Testis (tissue), 3 donors: Measurements from ENCODE around the gene AP2B1. TPM values are rescaled to one million over a fixed set of nuclear protein-coding genes. Genes with fewer than 3 reads are reported as not detected.
A peak's percentile ranks its signal among the peaks of the same experiment; 100 is the strongest.

ENCODE experiments used
- DNase-seq: peaks from one replicate; pipeline ENCODE4 v3.0.0-alpha.2; 2019
- H3K27ac ChIP-seq, 2 donors: fragments of 200-600 bp; sonication (generic); one replicate each; pipeline ENCODE4 v1.5.1; 2019
- H3K27me3 ChIP-seq: fragments of 200-600 bp; sonication (generic); one replicate; pipeline ENCODE4 v1.5.1; 2019
- H3K36me3 ChIP-seq: fragments of 200-600 bp; sonication (generic); one replicate; pipeline ENCODE4 v1.5.1; 2017; ENCODE audit warnings: low read depth; ENCODE audit errors: missing control alignments
- H3K4me1 ChIP-seq: fragments of 200-600 bp; sonication (generic); one replicate; pipeline ENCODE4 v1.5.1; 2019
- H3K4me3 ChIP-seq, 2 donors: fragments of 200-600 bp; sonication (generic); one replicate each; pipeline ENCODE4 v1.5.1; 2017 to 2019
- H3K9me3 ChIP-seq: fragments of 200-600 bp; sonication (generic); one replicate; pipeline ENCODE4 v1.5.1; 2017
- POLR2A ChIP-seq: fragments of 450-650 bp; IDR thresholded peaks from one replicate; pipeline ENCODE4 v1.6.1; 2017; ENCODE audit warnings: antibody characterized with exemption, mild to moderate bottlenecking, moderate library complexity
- WGBS, 2 donors: methylation state at CpG; one replicate each; pipeline ENCODE4 v1.1.5; 2018; 5-methylcytosine and 5-hydroxymethylcytosine counted together
- intact Hi-C: fragments of 100-400 bp; cut with DNase I; formaldehyde crosslinking; loops from one replicate; pipeline ENCODE4 v1.15.1; 2023; ENCODE audit warnings: low total_unique reads
- polyA plus RNA-seq: library from polyadenylated mRNA; stranded (reverse); fragments of 350-450 nt; fragmentation: Illumina TruSeq; extraction: RNeasy Lipid Tissue Mini Kit (QIAGEN cat#74804); gene quantifications from one replicate; pipeline ENCODE4 v1.2.3, GENCODE V29; 2014; ENCODE audit warnings: low read depth, low replicate concordance; ENCODE audit not compliant: insufficient read depth
- total RNA-seq, 2 donors: library from RNA; depleted of rRNA; stranded (reverse); fragments of >200 nt; gene quantifications; one replicate each; pipeline ENCODE4 v1.2.3, GENCODE V29; 2016
- TF ChIP-seq, protein P1 (sequence below), 3 experiments: fragments of 450-650 bp in 2 of 3; fragments of 200-600 bp in 1 of 3; sonication (generic) in 1 of 3; IDR thresholded peaks; one replicate each; pipeline ENCODE4 v1.5.1; 2016 to 2019; ENCODE audit warnings: antibody characterized with exemption in 3 of 3, mild to moderate bottlenecking in 2 of 3, moderate library complexity in 1 of 3

Gene AP2B1
- total and polyA plus RNA-seq, 3 donors from 2014 or later: 132 to 310 (median 147) TPM

DNA sequence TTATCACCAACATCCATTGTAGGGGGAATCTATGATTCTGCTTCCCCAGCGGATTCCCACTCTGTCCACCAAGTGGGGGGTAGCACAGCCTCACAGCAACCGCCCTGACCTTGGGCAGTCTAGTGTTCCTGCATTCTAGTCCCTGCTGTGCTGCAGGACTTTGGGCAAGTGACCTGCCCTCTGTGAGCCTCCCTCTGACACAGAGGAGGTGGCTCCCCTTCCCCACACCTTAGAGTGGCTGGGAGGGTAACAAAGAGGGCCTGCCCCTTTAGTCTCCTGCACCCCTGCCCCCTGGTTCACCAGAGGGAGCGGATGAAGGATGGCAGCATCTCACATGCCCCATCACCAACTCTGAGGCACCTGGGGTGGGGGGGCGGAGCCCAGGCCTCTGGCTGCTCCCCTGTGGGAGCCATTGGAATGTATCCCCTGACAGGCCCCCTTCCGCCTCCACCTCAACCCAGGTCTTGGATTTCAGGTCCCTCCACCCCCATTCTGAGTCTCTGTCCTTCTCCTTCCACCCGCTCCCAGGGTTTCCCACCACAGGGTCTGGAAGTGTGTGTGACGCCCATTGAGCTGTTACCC is 155.9 kb downstream of the AP2B1 start:
- H3K4me1 ChIP-seq: no peaks in the 10 kb centered on the region
- no peaks in the 10 kb centered on the region for H3K36me3 ChIP-seq
- H3K27me3 ChIP-seq: no peaks in the 10 kb centered on the region
- TF ChIP-seq, protein P1, sequence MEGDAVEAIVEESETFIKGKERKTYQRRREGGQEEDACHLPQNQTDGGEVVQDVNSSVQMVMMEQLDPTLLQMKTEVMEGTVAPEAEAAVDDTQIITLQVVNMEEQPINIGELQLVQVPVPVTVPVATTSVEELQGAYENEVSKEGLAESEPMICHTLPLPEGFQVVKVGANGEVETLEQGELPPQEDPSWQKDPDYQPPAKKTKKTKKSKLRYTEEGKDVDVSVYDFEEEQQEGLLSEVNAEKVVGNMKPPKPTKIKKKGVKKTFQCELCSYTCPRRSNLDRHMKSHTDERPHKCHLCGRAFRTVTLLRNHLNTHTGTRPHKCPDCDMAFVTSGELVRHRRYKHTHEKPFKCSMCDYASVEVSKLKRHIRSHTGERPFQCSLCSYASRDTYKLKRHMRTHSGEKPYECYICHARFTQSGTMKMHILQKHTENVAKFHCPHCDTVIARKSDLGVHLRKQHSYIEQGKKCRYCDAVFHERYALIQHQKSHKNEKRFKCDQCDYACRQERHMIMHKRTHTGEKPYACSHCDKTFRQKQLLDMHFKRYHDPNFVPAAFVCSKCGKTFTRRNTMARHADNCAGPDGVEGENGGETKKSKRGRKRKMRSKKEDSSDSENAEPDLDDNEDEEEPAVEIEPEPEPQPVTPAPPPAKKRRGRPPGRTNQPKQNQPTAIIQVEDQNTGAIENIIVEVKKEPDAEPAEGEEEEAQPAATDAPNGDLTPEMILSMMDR (IDR thresholded peaks at IDR 0.05): no peak
- no peak for TF ChIP-seq POLR2A
- H3K4me3 ChIP-seq: no peak overlapping the region
- WGBS, 2 donors: 60 to 65% methylated on average over 5 to 7 of the region's 7 CpGs
- H3K9me3 ChIP-seq: no peaks in the 10 kb centered on the region
- intact Hi-C loops: no loop called here
- H3K27ac ChIP-seq: no peak overlapping the region
- no peak for DNase-seq

DNA sequence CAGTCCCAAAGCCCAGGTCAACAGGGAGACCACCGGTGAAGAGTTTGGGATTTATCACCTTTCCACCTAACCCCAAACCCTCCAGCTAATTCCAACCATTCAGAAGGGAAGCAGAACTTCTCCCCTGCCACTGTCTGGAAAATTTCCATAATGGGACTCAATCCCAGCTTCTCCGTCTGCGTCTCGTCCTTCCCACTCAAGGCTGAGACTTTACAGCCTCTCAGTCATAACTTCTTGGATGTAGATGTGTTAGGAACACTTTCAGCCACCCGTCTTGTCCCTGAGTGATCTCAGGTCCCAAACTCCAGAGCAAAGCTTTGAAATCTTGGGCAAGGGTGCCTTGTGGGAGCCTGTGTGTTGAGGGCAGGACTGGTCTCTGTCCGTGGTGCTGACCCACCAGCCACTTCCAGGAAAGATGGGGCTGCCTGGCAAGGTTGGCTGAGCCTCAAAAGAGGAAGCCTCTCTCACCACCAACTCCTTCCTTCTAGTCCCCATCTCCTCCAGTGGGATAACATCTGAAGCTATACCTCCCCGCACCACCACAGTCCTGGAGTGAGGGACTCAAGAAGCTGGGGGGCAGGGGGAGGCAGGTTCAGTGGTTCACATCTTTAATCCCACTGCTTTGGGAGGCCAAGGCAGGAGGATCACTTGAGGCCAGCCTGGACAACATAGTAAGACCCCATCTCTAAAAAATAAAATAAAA is 156.7 kb downstream of the AP2B1 start:
- Histone ChIP-seq H3K4me1 (no peaks in the 10 kb centered on the region), H3K27me3 (no peaks in the 10 kb centered on the region), H3K36me3 (no peaks in the 10 kb centered on the region), H3K9me3 (no peaks in the 10 kb centered on the region), H3K4me3 (no peak overlapping the region), H3K27ac (no peak overlapping the region)
- DNase-seq: peak; percentile 46
- no peak for TF ChIP-seq POLR2A
- TF ChIP-seq, protein P1 (IDR thresholded peaks at IDR 0.05): no peak
- WGBS, 2 donors: 46 to 59% methylated on average over 6 to 7 of the region's 7 CpGs
- intact Hi-C loops: no loop called here

DNA sequence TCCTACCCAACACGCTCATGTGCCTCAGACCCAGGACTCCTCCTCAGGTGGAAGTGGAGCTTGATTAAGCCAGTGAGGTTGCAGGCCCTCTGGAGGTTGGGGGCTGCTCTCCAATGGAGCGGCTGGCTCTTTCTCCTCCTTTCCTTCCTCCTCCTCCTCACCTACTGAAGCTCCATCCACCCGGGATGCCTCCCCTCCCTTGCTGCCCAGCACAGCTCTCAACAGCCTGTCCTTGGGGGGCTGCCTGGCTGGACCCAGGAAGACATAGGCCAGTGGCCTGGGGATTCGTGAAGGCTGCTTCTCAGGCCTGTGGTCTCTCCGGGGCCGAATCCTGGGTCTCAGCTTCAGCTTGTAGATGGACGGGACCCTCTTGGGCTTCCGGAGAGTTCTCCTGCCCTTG is 157.7 kb downstream of the AP2B1 start:
- Histone ChIP-seq H3K36me3 (no peaks in the 10 kb centered on the region), H3K9me3 (no peaks in the 10 kb centered on the region), H3K4me3 (no peak overlapping the region), H3K27me3 (no peaks in the 10 kb centered on the region), H3K27ac (no peak overlapping the region), H3K4me1 (peaks cover 3% of the 10 kb centered on the region)
- DNase-seq: no peak
- 83% methylated on average over 4 to 6 of the region's 8 CpGs for WGBS, 2 donors
- intact Hi-C loops: no loop called here
- TF ChIP-seq, protein P1 (IDR thresholded peaks at IDR 0.05): no peak
- TF ChIP-seq POLR2A: no peak

DNA sequence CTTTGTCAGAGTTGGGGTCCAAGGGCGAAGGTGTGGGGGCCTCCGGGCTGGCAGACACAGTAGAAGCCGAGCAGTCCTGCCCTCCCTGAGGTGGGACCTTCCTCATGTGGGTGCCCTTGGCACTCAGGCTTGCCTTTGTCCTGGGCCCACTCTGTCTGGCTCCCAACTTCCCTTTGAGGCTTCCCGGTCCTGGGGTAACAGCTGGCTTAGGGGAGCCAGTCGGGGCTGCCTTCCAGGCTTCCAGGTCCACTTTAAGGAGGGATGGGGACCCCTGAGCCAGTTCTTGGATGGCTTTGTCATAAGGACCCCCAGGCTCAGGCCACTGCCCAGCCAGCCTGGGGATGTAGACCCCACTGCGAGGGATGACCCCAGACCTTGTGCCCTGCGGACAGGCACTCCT is 158.1 kb downstream of the AP2B1 start:
- no peaks in the 10 kb centered on the region for H3K36me3 ChIP-seq
- H3K27me3 ChIP-seq: no peaks in the 10 kb centered on the region
- H3K4me3 ChIP-seq: no peak overlapping the region
- DNase-seq: no peak
- TF ChIP-seq POLR2A: no peak
- TF ChIP-seq, protein P1 (IDR thresholded peaks at IDR 0.05): no peak
- H3K27ac ChIP-seq: no peak overlapping the region
- 60 to 86% methylated on average over 1 to 7 of the region's 7 CpGs for WGBS, 2 donors
- intact Hi-C loops: no loop called here
- peaks cover 7% of the 10 kb centered on the region for H3K4me1 ChIP-seq
- H3K9me3 ChIP-seq: no peaks in the 10 kb centered on the region
